ENCODE measurements around the gene TRIM28.

DNA sequence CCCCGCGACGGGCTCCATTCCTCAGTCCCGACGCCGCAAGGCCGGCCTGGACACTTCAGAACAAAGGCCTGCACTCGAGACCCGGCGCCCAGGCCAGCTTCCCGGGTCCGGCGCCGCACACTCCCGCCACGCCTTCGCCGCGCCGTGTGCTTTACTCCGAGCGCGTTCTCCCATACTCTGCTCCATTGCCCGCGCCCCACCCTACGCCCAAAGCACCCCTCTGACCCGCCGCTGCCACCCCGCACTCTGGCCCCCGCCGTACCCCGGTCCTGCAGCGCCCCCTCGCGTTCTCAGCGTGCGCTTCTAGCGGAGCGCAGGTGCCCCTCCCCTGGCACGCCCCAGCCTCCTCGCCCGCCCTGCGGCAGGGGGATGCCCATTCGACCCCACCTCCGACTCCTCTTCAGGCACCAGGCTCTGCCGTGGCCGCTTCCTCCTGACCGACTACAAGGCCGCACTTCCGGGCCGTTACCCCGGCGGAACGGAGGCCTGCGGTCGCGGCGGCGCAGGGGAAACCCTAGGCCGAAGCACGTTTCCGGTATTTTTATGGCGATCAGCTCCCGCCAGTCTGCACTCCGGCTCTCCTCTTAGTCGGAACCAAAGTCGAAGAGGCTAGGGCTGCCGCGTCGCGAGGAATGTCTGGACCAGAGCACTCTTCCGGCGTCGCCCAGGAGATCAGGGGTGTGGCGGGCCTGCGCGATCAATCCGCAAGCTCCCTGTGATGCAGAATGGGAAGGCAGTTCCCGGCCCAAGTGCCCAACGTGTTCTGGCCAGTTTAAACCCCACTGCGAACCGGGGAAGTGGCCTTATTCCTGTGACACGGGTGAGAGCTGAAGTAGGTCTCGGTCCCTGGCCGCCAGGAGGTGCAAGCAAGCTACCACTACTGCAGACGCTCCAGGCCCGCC is 24.3 kb upstream of the TRIM28 start, which contains the start of gene ZBTB45:
- TF ChIP-seq CTCF (IDR thresholded peaks at IDR 0.05 in 2 of 3, conservative IDR thresholded peaks at IDR 0.05 in 1 of 3; ENCODE audit: borderline replicate concordance in 1 of 3, insufficient read depth in 1 of 3, low read depth in 2 of 3, low read length in 2 of 3), result peak; percentile 69 to 75 (median 71)
- peak; percentile 68 for TF ChIP-seq POLR2A (IDR thresholded peaks at IDR 0.05; ENCODE audit: borderline replicate concordance, extremely low read depth, insufficient read depth, insufficient read length)
- no peak for TF ChIP-seq EZH2phosphoT487 (IDR thresholded peaks at IDR 0.05; ENCODE audit: borderline replicate concordance)
- peak; percentile 80 for TF ChIP-seq POLR2AphosphoS5 (IDR thresholded peaks at IDR 0.05; ENCODE audit: low read depth, low read length)
- TF ChIP-seq SIN3A (IDR thresholded peaks at IDR 0.05; ENCODE audit: low read depth), result peak; percentile 81
- TF ChIP-seq JUND (IDR thresholded peaks at IDR 0.05), result no peak; the same call in 1 of the 2 replicates

Measured in HCT116 (cell line).